AG09309 (cell line): ENCODE results near the gene PTH2R.

Source experiments
- DNase-seq: peaks from one replicate; pipeline ENCODE4 v3.0.0-alpha.2; 2010; ENCODE audit warnings: low read depth
- H3K4me3 ChIP-seq: 2 replicates; pipeline ENCODE4 v1.5.1; 2011; ENCODE audit warnings: mild to moderate bottlenecking, low read depth, low read length, moderate library complexity; ENCODE audit not compliant: control insufficient read depth
- TF ChIP-seq, protein P1 (sequence below): IDR thresholded peaks from 2 replicates; pipeline ENCODE4 v1.5.1; 2011; ENCODE audit warnings: mild to moderate bottlenecking, low read depth, low read length, inconsistent platforms; ENCODE audit not compliant: insufficient read depth, control insufficient read depth; ENCODE audit errors: missing control alignments

PTH2R gene

DNA sequence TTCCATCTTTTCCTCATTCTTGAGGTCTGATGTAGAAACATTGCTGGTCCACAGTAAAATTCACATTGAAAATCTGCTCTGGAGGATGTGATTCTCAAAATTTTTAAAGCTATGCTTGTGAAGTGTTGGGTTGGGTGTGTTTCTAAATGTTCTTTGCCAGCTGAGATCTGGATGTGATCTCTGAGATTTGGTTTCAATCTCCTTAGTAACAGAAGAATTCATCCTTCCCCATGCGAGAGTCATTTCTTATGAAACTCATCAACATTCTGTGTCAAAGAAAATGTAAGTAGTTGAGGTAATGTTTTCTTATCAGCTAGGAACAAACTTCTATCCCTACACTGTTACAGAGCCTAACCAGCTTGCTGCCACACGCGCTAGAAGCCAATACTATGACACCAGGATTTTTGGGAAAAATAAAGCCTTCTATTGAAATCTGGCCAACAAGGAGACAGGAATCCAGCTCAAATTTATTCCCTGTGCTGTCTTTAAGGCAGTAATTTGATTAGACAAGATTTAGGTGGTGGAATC lies 134.9 kb downstream of the PTH2R start:
- TF ChIP-seq, protein P1, sequence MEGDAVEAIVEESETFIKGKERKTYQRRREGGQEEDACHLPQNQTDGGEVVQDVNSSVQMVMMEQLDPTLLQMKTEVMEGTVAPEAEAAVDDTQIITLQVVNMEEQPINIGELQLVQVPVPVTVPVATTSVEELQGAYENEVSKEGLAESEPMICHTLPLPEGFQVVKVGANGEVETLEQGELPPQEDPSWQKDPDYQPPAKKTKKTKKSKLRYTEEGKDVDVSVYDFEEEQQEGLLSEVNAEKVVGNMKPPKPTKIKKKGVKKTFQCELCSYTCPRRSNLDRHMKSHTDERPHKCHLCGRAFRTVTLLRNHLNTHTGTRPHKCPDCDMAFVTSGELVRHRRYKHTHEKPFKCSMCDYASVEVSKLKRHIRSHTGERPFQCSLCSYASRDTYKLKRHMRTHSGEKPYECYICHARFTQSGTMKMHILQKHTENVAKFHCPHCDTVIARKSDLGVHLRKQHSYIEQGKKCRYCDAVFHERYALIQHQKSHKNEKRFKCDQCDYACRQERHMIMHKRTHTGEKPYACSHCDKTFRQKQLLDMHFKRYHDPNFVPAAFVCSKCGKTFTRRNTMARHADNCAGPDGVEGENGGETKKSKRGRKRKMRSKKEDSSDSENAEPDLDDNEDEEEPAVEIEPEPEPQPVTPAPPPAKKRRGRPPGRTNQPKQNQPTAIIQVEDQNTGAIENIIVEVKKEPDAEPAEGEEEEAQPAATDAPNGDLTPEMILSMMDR = no peak

DNA sequence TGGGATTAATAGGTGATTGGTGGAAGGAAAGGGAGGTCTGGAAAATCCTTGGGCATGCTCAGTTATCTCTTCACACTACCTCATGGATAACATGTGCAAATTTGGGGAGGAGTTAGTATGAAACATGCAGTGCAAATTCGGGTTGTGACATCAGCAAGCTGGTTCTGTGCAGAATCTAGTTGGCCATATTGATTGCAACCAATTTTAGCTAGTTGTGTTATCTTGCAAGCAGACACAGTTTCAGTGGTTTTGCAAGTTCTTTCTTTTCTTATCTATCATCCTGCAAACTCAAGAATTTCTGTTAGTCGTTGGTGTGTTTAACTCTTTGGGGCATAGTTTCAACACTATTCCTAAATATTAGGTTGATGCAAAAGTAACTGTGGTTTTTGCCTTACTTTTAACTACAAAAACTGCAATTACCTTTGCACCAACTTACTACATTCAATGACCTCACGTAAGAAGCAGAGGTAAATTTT lies 135.4 kb downstream of the PTH2R start:
- TF ChIP-seq, protein P1 = no peak

More for the DNA sequence above, 134.9 kb downstream of the PTH2R start:
- H3K4me3 ChIP-seq = no peak overlapping the region
- DNase-seq = no peak

DNA sequence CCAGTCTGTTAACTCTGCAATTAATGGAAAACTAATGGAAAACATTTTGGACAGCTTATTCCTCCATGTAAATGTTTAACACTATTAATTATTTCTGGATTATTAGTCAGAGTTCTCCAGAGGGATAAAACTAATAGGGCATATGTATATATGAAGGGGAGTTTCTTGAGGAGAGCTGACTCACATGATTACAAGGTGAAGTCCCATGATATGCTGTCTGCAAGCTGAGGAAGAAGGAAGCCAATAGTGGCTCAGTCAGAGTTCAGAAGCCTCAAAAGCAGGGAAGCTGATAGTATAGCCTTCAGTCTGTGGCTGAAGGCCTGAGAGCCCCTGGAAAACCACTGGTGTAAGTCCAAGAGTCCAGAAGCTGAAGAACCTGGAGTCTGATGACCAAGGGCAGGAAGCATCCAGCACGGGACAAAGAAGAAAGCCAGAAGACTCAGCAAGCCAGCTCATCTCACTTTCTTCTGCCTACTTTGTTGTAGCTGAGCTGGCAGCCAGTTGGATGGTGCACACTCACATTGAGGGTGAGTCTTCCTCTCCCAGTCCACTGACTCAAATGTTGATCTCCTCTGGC lies 136.0 kb downstream of the PTH2R start:
- TF ChIP-seq, protein P1 = no peak
- no peak for DNase-seq
- H3K4me3 ChIP-seq = no peak overlapping the region

More for the DNA sequence above, 135.4 kb downstream of the PTH2R start:
- no peak for DNase-seq
- no peak overlapping the region for H3K4me3 ChIP-seq
